Thyroid gland (tissue), 4 donors: Measurements from ENCODE around the gene MPI.

Experiments used
- CTCF ChIP-seq, 6 experiments: fragments of 200-600 bp in 3 of 6; fragments of 450-650 bp in 3 of 6; sonication (generic) in 3 of 6; IDR thresholded peaks; one replicate each; pipeline ENCODE4 v1.5.1; 2016 to 2019; ENCODE audit warnings: antibody characterized with exemption in 6 of 6, mild to moderate bottlenecking in 2 of 6, inconsistent platforms in 1 of 6, moderate library complexity in 1 of 6
- POLR2A ChIP-seq, 2 donors: fragments of 450-650 bp; IDR thresholded peaks; one replicate each; pipeline ENCODE4 v1.6.1; 2017; ENCODE audit warnings: antibody characterized with exemption in 2 of 2, mild to moderate bottlenecking in 2 of 2, moderate library complexity in 1 of 2

- TF ChIP-seq CTCF (IDR thresholded peaks at IDR 0.05): no peak
- TF ChIP-seq POLR2A (IDR thresholded peaks at IDR 0.05): no peak
Measured at GRCh38 chr15:74885461-74885860, 4.4 kb upstream of the MPI start.
